Activated T-cell treated with anti-CD3 and anti-CD28 coated beads, Interleukin-2, amount 50 U/mL, for 72 hours (primary cell): ENCODE results near the gene ZNF154. TPM values are rescaled to one million over a fixed set of nuclear protein-coding genes. Genes with fewer than 3 reads are reported as not detected.
"Not testable (repeated sequence)": the region's sequence is repeated elsewhere in the genome, so short reads cannot be mapped to it uniquely, and the experiment has no call there.

Experiments used
- ATAC-seq, 2 donors: fragments of 150-1000 bp; cut with Tn5 transposase; replicated peaks in 1 of 2; 2 replicates each; pipeline ENCODE4 v1.10.0; 2021; ENCODE audit warnings: moderate library complexity in 2 of 2, mild to moderate bottlenecking in 1 of 2
- DNase-seq, 2 donors: peaks; one replicate each; pipeline ENCODE4 v3.0.0; 2021 to 2022; ENCODE audit warnings: mixed read lengths in 1 of 2
- H3K27ac Mint-ChIP-seq: one replicate; pipeline ENCODE4 v1.8.0; 2022; ENCODE audit warnings: mild to moderate bottlenecking, moderate library complexity, mixed read lengths
- H3K27me3 Mint-ChIP-seq: one replicate; pipeline ENCODE4 v1.8.0; 2022; ENCODE audit warnings: low read depth, mixed read lengths
- H3K36me3 Mint-ChIP-seq, 2 donors: one replicate each; pipeline ENCODE4 v1.8.0; 2022; ENCODE audit warnings: mixed read lengths in 2 of 2, mild to moderate bottlenecking in 1 of 2; ENCODE audit not compliant: insufficient read depth in 2 of 2
- H3K4me1 Mint-ChIP-seq: one replicate; pipeline ENCODE4 v1.8.0; 2022; ENCODE audit warnings: low read depth, mixed read lengths
- H3K4me3 Mint-ChIP-seq, 2 donors: one replicate each; pipeline ENCODE4 v1.8.0; 2022; ENCODE audit warnings: mild to moderate bottlenecking in 2 of 2, mixed read lengths in 2 of 2, moderate library complexity in 2 of 2
- H3K9me3 Mint-ChIP-seq, 2 donors: one replicate each; pipeline ENCODE4 v1.8.0; 2022; ENCODE audit warnings: mixed read lengths in 2 of 2
- total RNA-seq, 2 donors: library from RNA; stranded (reverse); gene quantifications; one replicate each; pipeline ENCODE4 v1.2.3, GENCODE V29; 2022

The ZNF154 gene
- total RNA-seq: 1 to 10 TPM; 4.3 to 5.3 TPM

DNA sequence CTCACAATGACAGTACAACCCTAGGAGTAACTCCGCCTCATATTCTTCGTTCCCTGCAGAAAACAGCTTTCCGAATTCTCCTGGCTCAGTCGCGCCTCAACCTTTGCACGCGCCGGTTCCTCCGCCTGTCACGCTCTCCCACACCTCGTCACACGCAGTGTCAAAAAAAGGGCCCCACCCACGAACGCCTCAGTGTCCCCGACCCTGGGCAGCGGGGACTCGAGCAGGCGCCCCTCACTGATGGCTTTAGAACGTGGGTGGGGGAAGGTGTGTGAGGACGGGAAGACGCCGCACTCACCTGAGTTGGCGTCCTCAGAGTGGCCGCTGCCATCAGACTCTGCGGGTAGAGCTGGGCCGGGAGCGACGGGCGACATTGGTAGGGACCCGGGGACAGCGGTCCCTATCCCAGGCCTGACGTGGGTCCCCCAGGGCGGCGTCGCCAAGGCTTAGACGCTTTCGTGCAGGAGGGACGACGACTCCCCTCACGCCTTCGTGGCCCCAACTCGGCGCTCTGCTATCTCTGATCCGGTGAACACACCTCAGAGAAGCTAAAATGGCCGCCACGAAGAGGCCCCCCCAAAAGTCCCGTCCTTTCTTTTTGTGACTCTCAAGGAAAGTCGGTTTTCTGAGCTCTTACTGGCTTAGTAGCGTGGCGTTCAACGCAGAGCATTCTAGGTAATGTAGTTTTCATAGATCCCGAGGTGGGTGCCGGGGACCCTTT lies at the start of gene ZNF154:
Gene ZNF154, minus strand, starts transcription at position 564 of the 721 bp plus-strand sequence. Its CDS starts 233 bp downstream, at position 331.
- DNase-seq: peak; percentile 57 to 58
- Mint-ChIP-seq H3K27ac (peak within 1 kb of the TSS; percentile 68), H3K4me3 (peak within 1 kb of the TSS; percentile 87 to 91), H3K4me1 (peaks cover 24% of the 10 kb centered on the region), H3K36me3 (peaks cover 47 to 58% of the 10 kb centered on the region in 2 donors), H3K9me3 (peaks cover 25 to 34% of the 10 kb centered on the region in 2 donors), H3K27me3 (no peaks in the 10 kb centered on the region)
- peak; percentile 89 to 93 for ATAC-seq

DNA sequence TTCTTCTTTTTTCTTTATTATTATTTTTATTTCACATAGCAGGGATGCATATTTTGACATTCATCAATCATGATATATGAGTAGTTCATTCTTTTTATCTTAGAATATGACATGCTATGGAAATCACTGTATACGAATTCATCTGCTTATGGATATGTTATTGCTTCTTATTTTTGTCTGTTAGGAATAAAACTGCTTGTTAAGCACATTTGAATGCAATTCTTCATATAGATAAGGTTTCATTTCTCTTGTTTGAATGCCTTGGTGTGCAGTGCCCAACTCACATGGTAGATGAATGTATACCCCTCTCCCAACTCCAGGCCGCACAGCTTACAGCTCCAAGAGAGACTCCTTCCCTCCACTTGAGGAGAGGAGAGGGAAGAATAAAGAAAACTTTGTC lies 48.9 kb upstream of the ZNF154 start:
- Mint-ChIP-seq H3K4me3 (no peak overlapping the region), H3K27me3 (no peaks in the 10 kb centered on the region), H3K4me1 (no peaks in the 10 kb centered on the region), H3K9me3 (peaks cover 20 to 37% of the 10 kb centered on the region in 2 donors), H3K36me3 (peaks cover 43 to 75% of the 10 kb centered on the region in 2 donors), H3K27ac (no peak overlapping the region)
- ATAC-seq (no peak), DNase-seq (no peak)

DNA sequence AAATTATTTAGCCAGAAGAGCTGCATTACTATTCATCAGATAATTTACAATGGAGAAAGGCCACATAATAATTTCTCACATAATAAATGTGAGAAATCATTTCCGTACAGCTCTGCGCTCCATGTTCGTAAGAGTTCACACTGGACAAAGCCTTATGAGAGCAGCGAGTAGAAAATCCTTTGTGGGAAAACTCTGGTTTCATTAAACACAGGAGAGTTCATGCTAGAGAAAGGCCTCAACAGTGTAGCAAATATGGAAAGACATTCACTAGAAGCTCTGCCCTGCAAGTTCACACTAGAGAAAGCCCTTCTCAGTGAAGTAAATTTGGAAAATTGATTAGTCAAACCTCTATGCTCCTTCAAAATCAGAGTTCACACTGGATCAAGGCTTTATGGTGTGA lies 46.0 kb upstream of the ZNF154 start:
- DNase-seq: no peak
- no peak overlapping the region for H3K4me3 Mint-ChIP-seq
- peaks cover 60 to 90% of the 10 kb centered on the region in 2 donors for H3K36me3 Mint-ChIP-seq
- H3K27me3 Mint-ChIP-seq: no peaks in the 10 kb centered on the region
- peaks cover 3% of the 10 kb centered on the region for H3K4me1 Mint-ChIP-seq
- no peak for ATAC-seq
- H3K9me3 Mint-ChIP-seq: peaks cover 31 to 50% of the 10 kb centered on the region in 2 donors
- H3K27ac Mint-ChIP-seq: peak overlapping the region; percentile 54

DNA sequence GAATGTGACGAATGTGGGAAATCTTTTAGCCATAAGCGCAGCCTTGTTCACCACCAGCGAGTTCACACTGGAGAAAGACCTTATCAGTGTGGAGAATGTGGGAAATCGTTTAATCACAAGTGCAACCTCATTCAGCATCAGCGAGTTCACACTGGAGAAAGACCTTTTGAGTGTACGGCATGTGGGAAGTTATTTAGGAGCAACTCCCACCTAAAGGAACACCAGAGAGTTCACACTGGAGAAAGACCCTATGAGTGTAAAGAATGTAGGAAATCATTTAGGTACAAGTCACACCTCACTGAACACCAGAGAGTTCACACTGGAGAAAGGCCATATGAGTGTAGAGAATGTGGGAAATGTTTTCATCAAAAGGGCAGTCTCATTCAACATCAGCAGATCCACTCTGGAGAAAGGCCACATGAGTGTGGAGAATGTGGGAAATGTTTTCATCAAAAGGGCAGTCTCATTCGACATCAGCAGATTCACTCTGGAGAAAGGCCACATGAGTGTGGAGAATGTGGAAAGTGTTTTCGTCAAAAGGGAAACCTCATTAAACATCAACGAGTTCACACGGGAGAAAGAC lies 45.2 kb upstream of the ZNF154 start:
- no peak overlapping the region for H3K27ac Mint-ChIP-seq
- no peaks in the 10 kb centered on the region for H3K27me3 Mint-ChIP-seq
- DNase-seq: no peak
- H3K4me1 Mint-ChIP-seq: peaks cover 5% of the 10 kb centered on the region
- H3K36me3 Mint-ChIP-seq: peaks cover 58 to 91% of the 10 kb centered on the region in 2 donors
- ATAC-seq: no peak
- H3K4me3 Mint-ChIP-seq: no peak overlapping the region
- H3K9me3 Mint-ChIP-seq: peaks cover 31 to 48% of the 10 kb centered on the region in 2 donors

DNA sequence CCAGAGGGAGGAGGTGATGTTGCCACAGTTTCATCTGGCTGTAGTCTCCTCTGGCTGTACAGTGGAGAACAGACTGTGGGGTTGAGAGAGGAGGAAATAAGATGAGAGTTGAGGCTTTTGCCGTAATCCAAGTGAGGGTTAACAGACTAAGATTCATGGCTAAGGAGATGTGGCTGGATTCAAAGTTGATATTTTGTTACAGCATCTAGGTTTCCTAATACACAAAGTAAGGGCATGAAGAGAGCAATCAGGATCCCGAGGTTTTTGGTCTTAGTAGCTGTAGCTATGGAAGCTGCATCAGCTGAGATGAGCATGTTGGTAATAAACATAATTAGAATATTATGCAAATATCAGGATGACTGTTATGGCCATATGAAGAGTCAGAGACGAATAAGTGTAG lies 39.0 kb upstream of the ZNF154 start:
- H3K27me3 Mint-ChIP-seq: no peaks in the 10 kb centered on the region
- H3K9me3 Mint-ChIP-seq: peaks cover 21 to 36% of the 10 kb centered on the region in 2 donors
- peak overlapping the region; percentile 81 to 99 for H3K4me3 Mint-ChIP-seq
- H3K27ac Mint-ChIP-seq: no peak overlapping the region
- peaks cover 27% of the 10 kb centered on the region for H3K4me1 Mint-ChIP-seq
- peaks cover 45 to 70% of the 10 kb centered on the region in 2 donors for H3K36me3 Mint-ChIP-seq
- DNase-seq (no peak), ATAC-seq (no peak)

DNA sequence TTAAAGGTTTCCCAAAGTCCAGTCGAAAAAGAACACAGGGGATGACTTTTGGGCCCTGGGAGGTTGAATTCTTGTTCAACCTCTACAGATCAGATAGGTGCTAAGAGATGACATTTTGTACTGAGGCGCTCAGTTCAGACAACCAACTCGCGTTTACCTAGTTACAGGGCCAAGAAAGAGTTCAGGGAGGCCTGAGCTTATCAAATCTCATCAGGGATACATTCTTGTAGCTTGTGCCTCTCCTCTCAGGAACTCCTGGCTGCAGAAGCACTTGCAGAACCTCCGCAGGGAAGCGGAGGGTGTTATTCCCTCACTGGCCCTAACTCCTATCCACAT lies 38.4 kb upstream of the ZNF154 start:
- H3K4me1 Mint-ChIP-seq: peaks cover 27% of the 10 kb centered on the region
- peak overlapping the region; percentile 81 to 99 for H3K4me3 Mint-ChIP-seq
- ATAC-seq (no peak), DNase-seq (no peak)
- no peak overlapping the region for H3K27ac Mint-ChIP-seq
- H3K27me3 Mint-ChIP-seq: no peaks in the 10 kb centered on the region
- H3K9me3 Mint-ChIP-seq: peaks cover 18 to 30% of the 10 kb centered on the region in 2 donors
- peaks cover 39 to 64% of the 10 kb centered on the region in 2 donors for H3K36me3 Mint-ChIP-seq

DNA sequence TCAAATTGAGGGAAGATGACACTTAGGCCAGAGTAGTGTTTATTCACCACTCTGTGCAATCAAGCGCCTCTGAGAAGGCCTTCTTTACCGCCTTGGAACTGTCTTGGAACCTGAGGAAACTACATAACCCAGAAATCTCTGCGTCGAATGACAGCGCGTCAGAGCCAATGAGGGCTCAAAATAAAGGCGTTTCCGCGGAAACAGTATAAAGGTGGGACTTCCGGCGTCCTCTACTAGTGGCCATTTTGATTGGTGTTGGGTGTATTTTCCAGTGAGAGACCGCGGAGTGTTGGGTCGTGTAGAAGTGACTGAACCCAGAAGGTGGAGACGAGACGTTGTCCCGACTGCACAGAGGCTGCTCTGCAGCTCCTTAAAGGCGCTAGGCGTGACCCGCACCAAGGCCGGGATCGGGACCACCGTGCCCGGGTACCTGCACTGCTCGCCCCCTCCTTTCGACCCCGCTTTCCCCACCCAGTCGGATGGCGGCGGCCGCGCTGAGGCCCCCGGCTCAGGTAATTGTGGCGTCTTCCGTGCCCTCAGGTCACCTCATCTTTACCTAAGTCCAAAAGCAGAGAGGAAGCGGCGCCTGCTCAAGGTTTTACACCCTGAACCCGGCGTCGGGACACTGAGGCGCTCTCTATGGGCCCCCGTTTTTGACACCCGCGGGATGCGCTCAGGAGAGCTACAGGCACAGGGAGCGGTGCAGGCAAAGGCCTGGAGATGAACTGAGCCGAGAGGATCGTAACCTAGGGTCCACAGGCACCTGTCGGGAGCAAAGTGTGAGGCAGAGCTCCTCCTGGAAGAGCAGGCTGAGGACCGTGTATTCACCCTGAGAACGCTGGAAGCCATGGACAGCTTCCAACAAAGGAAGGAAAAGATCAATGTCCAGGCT lies 37.8 kb upstream of the ZNF154 start, which contains the start of gene ZNF776:
Gene ZNF776, plus strand, starts transcription at position 236 of the 892 bp plus-strand sequence. Its CDS starts 244 bp downstream, at position 480.
- ATAC-seq (peak; percentile 98 to 99), DNase-seq (peak; percentile 82 to 87)
- Mint-ChIP-seq H3K4me1 (peaks cover 27% of the 10 kb centered on the region), H3K36me3 (peaks cover 35 to 58% of the 10 kb centered on the region in 2 donors), H3K27ac (peak within 1 kb of the TSS; percentile 73), H3K27me3 (no peaks in the 10 kb centered on the region), H3K4me3 (peak within 1 kb of the TSS; percentile 81 to 99), H3K9me3 (peaks cover 14 to 26% of the 10 kb centered on the region in 2 donors)

DNA sequence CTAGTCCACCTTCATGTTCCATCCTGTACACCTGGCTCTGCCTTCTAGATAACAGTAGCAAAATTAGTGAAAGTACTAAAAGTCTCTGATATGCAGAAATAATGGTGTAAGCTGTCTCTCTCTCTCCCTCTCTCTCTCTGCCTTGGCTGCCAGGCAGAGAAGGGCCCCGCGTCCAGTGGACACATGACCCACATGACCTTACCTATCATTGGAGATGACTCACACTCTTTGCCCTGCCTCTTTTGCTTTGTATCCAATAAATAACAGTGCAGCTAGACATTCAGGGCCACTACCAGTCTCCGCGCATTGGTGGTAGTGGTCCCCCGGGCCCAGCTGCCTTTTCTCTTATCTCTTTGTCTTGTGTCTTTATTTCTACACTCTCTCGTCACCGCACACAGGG lies 29.8 kb upstream of the ZNF154 start:
- not testable (repeated sequence) for H3K9me3 Mint-ChIP-seq, H3K4me3 Mint-ChIP-seq, H3K27me3 Mint-ChIP-seq, H3K4me1 Mint-ChIP-seq, H3K27ac Mint-ChIP-seq, DNase-seq, H3K36me3 Mint-ChIP-seq, ATAC-seq

DNA sequence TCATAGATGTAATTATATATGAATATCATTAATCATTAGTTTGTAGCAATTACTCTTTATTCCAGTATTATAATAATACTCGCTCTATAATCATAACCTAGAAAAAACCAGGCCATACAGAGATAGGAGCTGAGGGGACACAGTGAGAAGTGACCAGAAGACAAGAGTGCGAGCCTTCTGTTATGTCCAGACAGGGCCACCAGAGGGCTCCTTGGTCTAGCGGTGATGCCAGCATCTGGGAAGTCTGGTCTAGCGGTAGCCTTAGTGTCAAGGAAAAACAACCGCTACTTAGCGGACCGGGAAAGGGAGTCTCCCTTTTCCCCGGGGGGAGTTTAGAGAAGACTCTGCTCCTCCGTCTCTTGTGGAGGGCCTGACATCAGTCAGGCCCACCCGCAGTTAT lies 29.3 kb upstream of the ZNF154 start:
- H3K27me3 Mint-ChIP-seq, H3K4me1 Mint-ChIP-seq, H3K27ac Mint-ChIP-seq, H3K9me3 Mint-ChIP-seq, ATAC-seq, H3K4me3 Mint-ChIP-seq, H3K36me3 Mint-ChIP-seq: not testable (repeated sequence)
- peak; percentile 28 to 37 for DNase-seq

DNA sequence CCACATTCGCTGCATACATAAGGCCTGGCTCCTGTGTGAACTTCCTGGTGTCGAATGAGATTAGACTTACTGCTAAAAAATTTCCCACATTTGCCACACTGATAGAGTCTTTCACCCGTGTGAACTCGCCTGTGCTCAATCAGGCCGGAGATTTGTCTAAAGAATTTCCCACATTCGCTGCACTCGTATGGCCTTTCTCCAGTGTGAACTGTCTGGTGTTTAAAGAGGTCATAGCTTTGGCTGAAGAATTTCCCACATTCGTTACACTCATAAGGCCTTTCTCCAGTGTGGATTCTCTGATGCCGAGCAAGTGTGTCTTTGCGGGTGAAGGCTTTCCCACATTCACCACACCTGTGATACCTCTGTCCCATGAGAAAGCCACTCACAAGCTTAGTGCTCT lies 11.9 kb upstream of the ZNF154 start:
- Mint-ChIP-seq H3K27ac (no peak overlapping the region), H3K9me3 (peaks cover 27 to 40% of the 10 kb centered on the region in 2 donors), H3K4me3 (no peak overlapping the region), H3K36me3 (peaks cover 56 to 70% of the 10 kb centered on the region in 2 donors), H3K27me3 (no peaks in the 10 kb centered on the region), H3K4me1 (peaks cover 10% of the 10 kb centered on the region)
- ATAC-seq (no peak), DNase-seq (no peak)

DNA sequence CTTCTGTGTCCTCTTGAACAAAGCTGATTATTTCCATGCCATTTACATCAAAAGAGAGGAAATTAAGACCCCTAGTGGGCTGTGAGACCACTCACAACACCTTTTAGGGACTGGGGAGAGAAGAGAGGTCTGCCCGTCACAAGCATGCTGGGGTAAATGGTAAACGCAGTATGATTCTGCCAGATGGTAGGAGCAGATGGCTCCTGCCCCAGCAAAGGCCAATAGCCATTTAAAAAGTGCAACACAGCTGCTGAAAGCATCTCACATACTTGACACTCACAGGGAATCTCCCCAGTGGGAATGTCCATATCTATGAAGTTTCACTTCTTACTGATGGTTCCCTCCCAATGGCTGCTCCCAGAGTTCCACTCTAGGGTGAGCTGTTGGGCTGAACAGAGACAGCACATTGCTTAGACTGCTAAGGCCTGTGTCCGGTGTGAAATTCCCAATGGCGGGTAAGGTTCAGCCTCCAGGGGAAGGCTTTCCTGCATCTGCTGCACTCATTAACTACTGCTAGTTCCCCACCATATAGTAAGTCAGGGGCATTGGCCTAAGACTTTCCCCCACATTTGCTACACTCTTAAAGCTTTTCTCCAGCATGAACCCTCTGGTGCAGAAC lies 11.0 kb upstream of the ZNF154 start:
- no peak overlapping the region for H3K4me3 Mint-ChIP-seq
- no peak for ATAC-seq
- H3K4me1 Mint-ChIP-seq: peaks cover 8% of the 10 kb centered on the region
- no peaks in the 10 kb centered on the region for H3K27me3 Mint-ChIP-seq
- no peak overlapping the region for H3K27ac Mint-ChIP-seq
- peaks cover 29 to 41% of the 10 kb centered on the region in 2 donors for H3K9me3 Mint-ChIP-seq
- DNase-seq: no peak
- H3K36me3 Mint-ChIP-seq: peaks cover 59 to 71% of the 10 kb centered on the region in 2 donors

DNA sequence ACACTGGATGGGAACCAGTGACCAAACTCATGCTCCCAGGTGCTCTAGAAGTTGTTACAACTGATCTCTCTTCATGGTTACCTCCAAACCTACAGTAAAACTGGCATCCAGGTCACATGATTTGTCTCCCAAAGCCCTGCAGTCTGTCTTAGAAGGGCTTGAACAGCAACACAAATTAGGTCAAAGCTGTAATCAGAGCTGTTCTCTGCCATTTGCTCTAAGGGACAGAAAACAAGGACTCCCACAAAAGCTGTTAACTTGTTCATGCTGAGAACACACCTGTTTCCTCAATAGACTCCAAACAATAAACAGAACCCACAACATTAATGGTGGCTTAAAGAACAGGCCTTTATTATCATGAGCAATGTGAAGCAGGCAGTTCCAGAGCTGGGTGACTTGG lies 10.4 kb upstream of the ZNF154 start:
- no peak for DNase-seq
- no peak overlapping the region for H3K4me3 Mint-ChIP-seq
- H3K9me3 Mint-ChIP-seq: peaks cover 30 to 41% of the 10 kb centered on the region in 2 donors
- peaks cover 57 to 71% of the 10 kb centered on the region in 2 donors for H3K36me3 Mint-ChIP-seq
- H3K4me1 Mint-ChIP-seq: peaks cover 4% of the 10 kb centered on the region
- H3K27ac Mint-ChIP-seq: no peak overlapping the region
- no peaks in the 10 kb centered on the region for H3K27me3 Mint-ChIP-seq
- ATAC-seq: no peak
